ENCODE data around the gene PLXND1.
"Not testable (repeated sequence)": the region's sequence is repeated elsewhere in the genome, so short reads cannot be mapped to it uniquely, and the experiment has no call there.

PLXND1 gene

DNA sequence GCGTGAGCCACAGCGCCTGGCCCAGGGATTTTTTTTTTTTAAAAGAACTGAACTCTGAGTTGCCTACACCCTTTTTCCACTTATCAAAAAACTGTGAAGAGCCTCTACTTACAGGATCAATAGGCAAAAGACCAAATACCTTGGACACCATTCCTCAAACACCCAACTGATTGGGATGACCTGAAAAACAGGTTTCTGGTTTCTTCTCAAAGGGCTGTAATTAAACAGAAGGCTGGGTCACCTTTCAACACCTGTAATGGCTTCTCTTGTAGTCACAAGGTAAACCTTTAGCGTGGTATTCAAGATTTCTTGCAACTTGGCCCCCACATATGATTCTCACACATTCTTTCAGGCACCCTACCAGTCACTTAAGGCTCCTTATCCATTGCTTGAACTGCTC is 38.4 kb upstream of the PLXND1 start:
- no peak overlapping the region for H3K9ac ChIP-seq (ENCODE audit: low read length)
- H3K27ac ChIP-seq (ENCODE audit: low read length): no peak overlapping the region
- TF ChIP-seq EZH2phosphoT487 (IDR thresholded peaks at IDR 0.05; ENCODE audit: low read depth): no peak
- TF ChIP-seq, protein P1, sequence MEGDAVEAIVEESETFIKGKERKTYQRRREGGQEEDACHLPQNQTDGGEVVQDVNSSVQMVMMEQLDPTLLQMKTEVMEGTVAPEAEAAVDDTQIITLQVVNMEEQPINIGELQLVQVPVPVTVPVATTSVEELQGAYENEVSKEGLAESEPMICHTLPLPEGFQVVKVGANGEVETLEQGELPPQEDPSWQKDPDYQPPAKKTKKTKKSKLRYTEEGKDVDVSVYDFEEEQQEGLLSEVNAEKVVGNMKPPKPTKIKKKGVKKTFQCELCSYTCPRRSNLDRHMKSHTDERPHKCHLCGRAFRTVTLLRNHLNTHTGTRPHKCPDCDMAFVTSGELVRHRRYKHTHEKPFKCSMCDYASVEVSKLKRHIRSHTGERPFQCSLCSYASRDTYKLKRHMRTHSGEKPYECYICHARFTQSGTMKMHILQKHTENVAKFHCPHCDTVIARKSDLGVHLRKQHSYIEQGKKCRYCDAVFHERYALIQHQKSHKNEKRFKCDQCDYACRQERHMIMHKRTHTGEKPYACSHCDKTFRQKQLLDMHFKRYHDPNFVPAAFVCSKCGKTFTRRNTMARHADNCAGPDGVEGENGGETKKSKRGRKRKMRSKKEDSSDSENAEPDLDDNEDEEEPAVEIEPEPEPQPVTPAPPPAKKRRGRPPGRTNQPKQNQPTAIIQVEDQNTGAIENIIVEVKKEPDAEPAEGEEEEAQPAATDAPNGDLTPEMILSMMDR (IDR thresholded peaks at IDR 0.05; ENCODE audit: low read depth, low read length): no peak
- H4K20me1 ChIP-seq (ENCODE audit: insufficient read depth, low read length): no peaks in the 10 kb centered on the region
- no peak overlapping the region for H3K4me2 ChIP-seq (ENCODE audit: low read length)
- no peaks in the 10 kb centered on the region for H3K9me3 ChIP-seq (ENCODE audit: insufficient read depth, low read length)
- H3K79me2 ChIP-seq (ENCODE audit: low read length): no peaks in the 10 kb centered on the region
- no peaks in the 10 kb centered on the region for H3K4me1 ChIP-seq (ENCODE audit: low read length)
- no peaks in the 10 kb centered on the region for H3K27me3 ChIP-seq (ENCODE audit: low read depth, low read length)
- no peak overlapping the region for H3K4me3 ChIP-seq (ENCODE audit: low read length)
- no peak overlapping the region for H2AFZ ChIP-seq (ENCODE audit: low read depth, low read length)
- H3K36me3 ChIP-seq (replicated peaks; ENCODE audit: low read depth, low read length): no peaks in the 10 kb centered on the region

DNA sequence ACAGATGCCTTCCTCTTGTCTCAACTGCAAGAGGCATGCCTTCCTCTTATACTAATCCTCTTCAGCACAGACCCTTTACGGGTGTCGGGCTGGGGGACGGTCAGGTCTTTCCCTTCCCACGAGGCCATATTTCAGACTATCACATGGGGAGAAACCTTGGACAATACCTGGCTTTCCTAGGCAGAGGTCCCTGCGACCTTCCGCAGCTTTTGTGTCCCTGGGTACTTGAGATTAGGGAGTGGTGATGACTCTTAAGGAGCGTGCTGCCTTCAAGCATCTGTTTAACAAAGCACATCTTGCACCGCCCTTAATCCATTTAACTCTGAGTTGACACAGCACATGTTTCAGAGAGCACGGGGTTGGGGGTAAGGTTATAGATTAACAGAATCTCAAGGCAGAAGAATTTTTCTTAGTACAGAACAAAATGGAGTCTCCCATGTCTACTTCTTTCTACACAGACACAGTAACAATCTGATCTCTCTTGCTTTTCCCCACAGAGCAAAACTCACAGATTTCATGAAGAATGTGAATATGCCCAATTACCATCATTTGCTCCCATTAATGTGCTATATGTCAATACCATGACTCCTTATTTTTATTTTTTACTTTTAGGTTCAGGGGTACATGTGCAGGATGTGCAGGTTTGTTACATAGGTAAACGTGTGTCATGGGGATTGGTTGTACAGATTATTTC is 35.2 kb upstream of the PLXND1 start:
- H3K9ac ChIP-seq (ENCODE audit: low read length); H3K4me1 ChIP-seq (ENCODE audit: low read length); H3K36me3 ChIP-seq (replicated peaks; ENCODE audit: low read depth, low read length); H3K4me2 ChIP-seq (ENCODE audit: low read length); H2AFZ ChIP-seq (ENCODE audit: low read depth, low read length); H3K4me3 ChIP-seq (ENCODE audit: low read length); H3K9me3 ChIP-seq (ENCODE audit: insufficient read depth, low read length); H4K20me1 ChIP-seq (ENCODE audit: insufficient read depth, low read length); H3K27me3 ChIP-seq (ENCODE audit: low read depth, low read length); H3K27ac ChIP-seq (ENCODE audit: low read length); H3K79me2 ChIP-seq (ENCODE audit: low read length): not testable (repeated sequence)

DNA sequence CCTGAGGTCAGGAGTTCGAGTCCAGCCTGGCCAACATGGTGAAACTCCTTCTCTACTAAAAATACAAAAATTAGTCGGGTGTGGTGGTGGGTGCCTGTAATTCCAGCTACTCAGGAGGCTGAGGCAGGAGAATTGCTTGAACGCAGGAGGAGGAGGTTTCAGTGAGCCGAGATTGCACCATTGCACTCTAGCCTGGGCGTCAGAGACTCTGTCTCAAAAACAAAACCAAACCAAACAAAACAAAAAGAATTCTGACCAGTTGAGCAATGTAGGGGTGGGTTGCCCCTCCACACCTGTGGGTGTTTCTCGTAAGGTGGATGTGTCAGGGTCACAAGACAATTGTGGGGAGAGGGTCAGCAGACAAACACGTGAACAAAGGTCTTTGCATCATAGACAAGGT is 34.5 kb upstream of the PLXND1 start:
- not testable (repeated sequence) for H3K9ac ChIP-seq (ENCODE audit: low read length); H3K4me3 ChIP-seq (ENCODE audit: low read length); H2AFZ ChIP-seq (ENCODE audit: low read depth, low read length); H3K79me2 ChIP-seq (ENCODE audit: low read length); H3K27ac ChIP-seq (ENCODE audit: low read length); H3K27me3 ChIP-seq (ENCODE audit: low read depth, low read length); H3K4me1 ChIP-seq (ENCODE audit: low read length); H3K9me3 ChIP-seq (ENCODE audit: insufficient read depth, low read length); H3K4me2 ChIP-seq (ENCODE audit: low read length); H3K36me3 ChIP-seq (replicated peaks; ENCODE audit: low read depth, low read length); H4K20me1 ChIP-seq (ENCODE audit: insufficient read depth, low read length)

DNA sequence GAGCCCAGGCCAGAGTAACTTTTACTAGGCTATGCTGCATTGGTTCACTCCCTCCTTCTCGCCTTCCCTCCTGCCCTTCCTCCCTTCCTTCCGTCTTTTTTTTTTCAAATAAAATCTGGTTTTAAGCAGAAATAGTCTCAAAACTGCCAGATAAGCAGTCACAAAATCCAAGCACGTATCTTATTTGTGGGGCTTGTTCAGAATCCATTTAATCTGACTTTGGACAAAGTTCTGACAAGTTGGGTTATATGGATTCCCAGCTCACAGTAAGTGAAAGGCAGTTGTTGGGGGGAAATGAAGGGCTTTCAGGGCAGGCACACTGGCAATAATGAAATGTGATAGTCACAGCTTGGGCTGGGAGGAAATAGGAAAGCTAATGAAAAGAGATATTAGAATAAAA is 32.0 kb upstream of the PLXND1 start:
- Histone ChIP-seq H3K4me1 (ENCODE audit: low read length) (peaks cover 5% of the 10 kb centered on the region; the same call in 1 of the 2 replicates), H3K27me3 (ENCODE audit: low read depth, low read length) (0 out of 2 replicates have a peak, but pooled peaks cover 3% of the 10 kb centered on the region), H3K4me3 (ENCODE audit: low read length) (no peak overlapping the region), H3K36me3 (replicated peaks; ENCODE audit: low read depth, low read length) (no peaks in the 10 kb centered on the region), H3K4me2 (ENCODE audit: low read length) (no peak overlapping the region), H4K20me1 (ENCODE audit: insufficient read depth, low read length) (no peaks in the 10 kb centered on the region), H3K9ac (ENCODE audit: low read length) (no peak overlapping the region), H3K79me2 (ENCODE audit: low read length) (no peaks in the 10 kb centered on the region), H2AFZ (ENCODE audit: low read depth, low read length) (no peak overlapping the region), H3K9me3 (ENCODE audit: insufficient read depth, low read length) (no peaks in the 10 kb centered on the region), H3K27ac (ENCODE audit: low read length) (no peak overlapping the region)
- no peak for TF ChIP-seq EZH2phosphoT487 (IDR thresholded peaks at IDR 0.05; ENCODE audit: low read depth)
- TF ChIP-seq, protein P1 (IDR thresholded peaks at IDR 0.05; ENCODE audit: low read depth, low read length): no peak

DNA sequence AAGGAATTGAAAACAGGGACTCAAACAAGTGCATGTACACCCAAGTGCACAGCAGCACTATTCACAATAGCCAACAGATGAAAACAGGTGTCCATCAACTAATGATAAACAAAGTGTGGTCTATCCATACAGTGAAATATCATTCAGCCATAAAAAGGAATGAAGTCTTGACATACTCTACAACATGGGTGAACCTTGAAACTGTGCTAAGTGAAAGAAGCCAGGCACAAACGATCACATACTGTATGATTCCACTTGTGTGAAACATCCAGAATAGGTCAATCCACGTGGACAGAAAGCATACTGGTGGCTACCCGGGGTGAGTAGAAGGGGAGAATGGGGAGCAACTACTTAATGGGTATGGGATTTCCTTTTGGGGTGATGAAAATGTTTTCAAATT is 29.6 kb upstream of the PLXND1 start:
- Histone ChIP-seq H3K9ac (ENCODE audit: low read length) (no peak overlapping the region), H3K4me1 (ENCODE audit: low read length) (peaks cover 5% of the 10 kb centered on the region; the same call in 1 of the 2 replicates), H2AFZ (ENCODE audit: low read depth, low read length) (no peak overlapping the region), H3K36me3 (replicated peaks; ENCODE audit: low read depth, low read length) (no peaks in the 10 kb centered on the region), H3K79me2 (ENCODE audit: low read length) (no peaks in the 10 kb centered on the region), H3K27me3 (ENCODE audit: low read depth, low read length) (0 out of 2 replicates have a peak, but pooled peaks cover 3% of the 10 kb centered on the region), H3K27ac (ENCODE audit: low read length) (no peak overlapping the region), H3K4me2 (ENCODE audit: low read length) (no peak overlapping the region), H3K9me3 (ENCODE audit: insufficient read depth, low read length) (no peaks in the 10 kb centered on the region), H3K4me3 (ENCODE audit: low read length) (no peak overlapping the region), H4K20me1 (ENCODE audit: insufficient read depth, low read length) (no peaks in the 10 kb centered on the region)
- TF ChIP-seq, protein P1 (IDR thresholded peaks at IDR 0.05; ENCODE audit: low read depth, low read length): no peak
- no peak for TF ChIP-seq EZH2phosphoT487 (IDR thresholded peaks at IDR 0.05; ENCODE audit: low read depth)
